Measurements from ENCODE around the gene ZFYVE1.

Gene ZFYVE1

DNA sequence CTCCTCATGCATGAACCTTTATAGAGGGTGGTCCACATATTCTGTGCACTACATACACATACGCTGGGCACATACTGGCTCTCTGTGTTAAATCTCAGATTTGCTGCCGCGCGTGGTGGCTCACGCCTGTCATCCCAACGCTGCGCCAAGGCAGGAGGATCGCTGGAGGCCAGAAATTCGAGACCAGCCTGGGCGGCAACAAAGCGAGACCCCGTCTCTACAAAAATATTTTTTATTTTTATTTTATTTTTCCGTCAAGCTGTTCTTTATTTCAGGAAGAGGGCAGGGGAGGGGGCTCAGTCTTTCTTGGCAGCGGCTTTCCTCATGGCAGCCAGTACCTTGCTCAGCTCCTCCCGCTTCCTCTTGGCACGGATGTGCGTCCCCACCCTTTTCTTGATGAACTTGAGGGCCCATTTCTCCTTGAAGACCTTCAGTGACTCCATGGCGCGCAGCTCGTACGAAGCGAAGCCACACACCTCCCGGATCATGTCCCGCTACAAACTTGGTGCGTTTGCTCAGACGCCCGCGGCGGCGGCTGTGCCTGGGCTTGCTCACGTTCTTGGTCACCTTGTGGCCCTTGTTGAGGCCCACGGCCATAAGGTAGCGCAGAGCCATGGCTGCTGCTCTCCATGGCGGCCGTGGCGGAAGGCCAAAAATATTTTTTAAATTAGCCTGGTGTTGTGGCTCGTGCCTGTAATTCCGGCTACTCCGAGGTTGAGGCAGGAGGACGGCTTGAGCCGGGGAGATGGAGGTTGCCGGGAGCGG lies 97.4 kb downstream of the ZFYVE1 start:
- Histone ChIP-seq H3K36me3 (ENCODE audit: insufficient read depth, low read length) (no peaks in the 10 kb centered on the region), H3K4me1 (ENCODE audit: insufficient read depth, low read length) (peaks cover 9% of the 10 kb centered on the region; the same call in 1 of the 2 replicates), H3K9ac (ENCODE audit: low read depth, low read length) (peak overlapping the region; percentile 37; the same call in 1 of the 2 replicates), H3K9me3 (ENCODE audit: control insufficient read depth, insufficient read depth, low read length) (no peaks in the 10 kb centered on the region)

DNA sequence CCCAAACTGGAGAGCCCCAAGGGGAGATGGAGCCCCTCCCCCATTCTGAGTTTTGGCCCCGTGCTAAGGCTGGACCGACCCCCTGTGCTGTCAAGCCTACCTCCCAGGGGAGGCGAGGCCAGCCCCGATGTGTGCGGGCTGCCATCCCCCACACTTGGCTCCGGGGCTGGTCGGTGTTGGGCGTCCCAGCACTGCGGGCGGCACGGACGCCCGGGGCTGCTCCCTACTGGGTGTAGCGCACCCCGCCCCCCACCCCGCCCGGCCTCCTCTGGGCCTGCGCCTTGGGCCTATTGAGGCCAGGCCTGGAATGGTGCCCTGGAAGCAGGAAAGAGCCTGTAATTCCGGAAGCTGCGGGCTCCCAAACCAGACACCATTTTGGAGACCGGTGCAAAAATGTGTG lies 98.0 kb downstream of the ZFYVE1 start:
- Histone ChIP-seq H3K9me3 (ENCODE audit: control insufficient read depth, insufficient read depth, low read length) (no peaks in the 10 kb centered on the region), H3K36me3 (ENCODE audit: insufficient read depth, low read length) (no peaks in the 10 kb centered on the region), H3K4me1 (ENCODE audit: insufficient read depth, low read length) (peaks cover 8% of the 10 kb centered on the region; the same call in 1 of the 2 replicates), H3K9ac (ENCODE audit: low read depth, low read length) (peak overlapping the region; percentile 37; the same call in 1 of the 2 replicates)

DNA sequence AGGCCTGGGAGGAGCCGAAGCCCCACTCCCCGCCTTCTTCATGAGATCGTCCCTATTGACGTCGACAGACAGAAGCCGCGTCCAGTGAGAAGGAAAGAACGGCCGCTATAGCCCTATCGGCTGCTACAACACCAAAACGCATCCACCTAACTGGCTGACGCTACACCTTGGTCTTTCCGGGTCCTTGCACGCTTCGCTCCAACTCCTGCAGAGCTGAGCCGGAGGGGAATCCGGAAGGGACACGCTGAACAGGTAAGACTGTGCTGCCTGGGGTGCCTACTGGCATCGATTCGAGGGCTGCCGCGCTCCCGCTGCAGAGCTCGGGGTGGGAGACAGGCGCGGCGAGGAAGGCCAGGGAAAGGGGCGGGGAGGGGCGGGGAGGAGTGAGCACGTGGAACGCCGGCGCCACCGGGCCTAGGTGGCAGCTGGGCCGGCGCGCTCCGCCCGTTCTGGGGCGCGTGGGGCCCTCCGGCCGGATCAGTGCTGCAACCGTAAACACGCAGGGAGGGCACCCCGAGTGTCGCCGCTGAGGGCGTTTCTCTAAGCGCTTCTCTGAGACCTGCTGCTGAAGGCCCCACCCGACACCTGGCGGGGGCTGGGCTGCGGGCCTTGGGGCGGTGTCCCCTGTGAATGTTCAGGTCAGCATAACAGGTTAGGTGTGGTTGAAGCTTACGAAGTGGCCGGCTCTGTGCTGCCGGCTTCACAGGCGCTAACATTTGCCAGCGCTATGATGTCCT lies 100.4 kb downstream of the ZFYVE1 start, which contains the start of gene DCAF4:
TSS of gene DCAF4 (plus strand) at position 173 of the 737 bp plus-strand sequence. CDS start 11,515 bp downstream, outside the sequence.
- Histone ChIP-seq H3K4me1 (ENCODE audit: insufficient read depth, low read length) (no peaks in the 10 kb centered on the region; the same call in 1 of the 2 replicates), H3K36me3 (ENCODE audit: insufficient read depth, low read length) (no peaks in the 10 kb centered on the region), H3K9me3 (ENCODE audit: control insufficient read depth, insufficient read depth, low read length) (no peaks in the 10 kb centered on the region), H3K9ac (ENCODE audit: low read depth, low read length) (peak within 1 kb of the TSS; percentile 98)

DNA sequence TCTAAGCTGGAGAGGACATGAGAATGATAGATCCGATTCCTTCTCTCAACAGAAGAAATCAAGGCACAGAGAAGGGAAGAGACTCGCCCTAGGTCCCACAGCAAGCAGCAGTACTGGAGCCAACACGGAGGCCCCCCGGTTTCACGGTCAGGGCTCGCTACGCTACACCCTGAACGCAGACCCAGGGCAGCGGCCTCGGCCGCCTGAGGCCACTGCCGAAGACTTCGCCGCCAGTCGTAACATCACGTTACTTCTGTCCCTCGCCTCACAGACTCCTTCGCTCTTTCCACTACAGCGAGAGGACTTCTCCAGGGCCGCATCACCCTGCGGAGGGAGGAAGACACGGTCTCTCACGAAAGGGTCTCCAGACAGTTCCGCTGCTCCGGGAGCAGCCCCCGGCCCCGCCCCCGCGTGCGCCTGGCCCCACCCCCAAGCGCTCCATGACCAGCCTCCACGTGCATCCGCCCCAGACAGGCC lies 101.1 kb downstream of the ZFYVE1 start:
- Histone ChIP-seq H3K9ac (ENCODE audit: low read depth, low read length) (peak overlapping the region; percentile 69; the same call in 1 of the 2 replicates), H3K9me3 (ENCODE audit: control insufficient read depth, insufficient read depth, low read length) (no peaks in the 10 kb centered on the region), H3K36me3 (ENCODE audit: insufficient read depth, low read length) (no peaks in the 10 kb centered on the region), H3K4me1 (ENCODE audit: insufficient read depth, low read length) (no peaks in the 10 kb centered on the region; the same call in 1 of the 2 replicates)

DNA sequence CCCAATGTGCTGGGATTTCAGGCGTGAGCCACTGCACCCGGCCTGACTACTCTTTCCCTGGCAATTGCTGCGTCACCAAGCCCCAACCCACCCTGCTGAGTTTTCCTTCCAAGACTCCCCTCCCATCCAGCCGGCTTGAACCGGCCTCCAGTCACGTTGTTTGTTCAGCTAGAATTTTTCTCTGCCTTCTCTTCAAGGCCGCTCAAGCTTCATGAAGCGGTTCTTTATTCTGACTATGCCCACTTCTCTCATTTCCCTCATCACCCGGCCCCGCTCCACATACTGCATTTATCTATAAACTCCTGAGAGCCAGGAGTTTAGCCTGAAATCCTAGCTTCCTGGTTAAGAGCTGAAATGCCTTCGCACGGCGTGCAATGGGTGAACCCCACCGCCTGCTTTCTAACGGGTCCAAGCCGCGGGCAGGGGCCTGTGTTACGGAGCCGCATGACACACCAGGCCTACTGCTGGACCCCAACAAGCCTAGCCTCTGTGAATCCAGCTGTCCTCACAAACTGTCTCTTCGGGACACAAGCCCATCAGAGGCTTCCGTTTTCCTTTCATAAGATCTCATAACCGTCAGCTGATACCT lies 101.6 kb downstream of the ZFYVE1 start:
- no peaks in the 10 kb centered on the region; the same call in 1 of the 2 replicates for H3K4me1 ChIP-seq (ENCODE audit: insufficient read depth, low read length)
- no peaks in the 10 kb centered on the region for H3K9me3 ChIP-seq (ENCODE audit: control insufficient read depth, insufficient read depth, low read length)
- peak overlapping the region; percentile 69; the same call in 1 of the 2 replicates for H3K9ac ChIP-seq (ENCODE audit: low read depth, low read length)
- H3K36me3 ChIP-seq (ENCODE audit: insufficient read depth, low read length), result no peaks in the 10 kb centered on the region

DNA sequence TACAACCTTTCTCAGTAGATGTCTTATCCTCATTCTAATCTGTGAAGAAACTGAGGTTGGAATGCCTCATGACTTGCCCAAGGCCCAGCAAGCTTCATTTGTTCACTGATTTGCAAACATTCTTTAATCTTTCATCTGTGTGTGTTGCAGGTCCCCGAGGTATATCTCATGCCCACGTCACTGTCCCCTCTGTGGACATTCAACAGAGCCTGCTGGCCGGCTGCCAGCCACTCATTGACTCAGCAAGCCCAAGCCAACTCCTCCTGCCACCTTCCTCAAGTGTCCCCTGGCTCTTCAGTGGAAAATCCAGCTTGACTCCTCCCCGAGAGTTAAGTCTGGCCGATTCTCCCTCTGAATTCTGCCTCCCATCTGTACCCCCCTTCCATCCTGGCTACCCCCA lies 102.6 kb downstream of the ZFYVE1 start:
- no peak overlapping the region for H3K9ac ChIP-seq (ENCODE audit: low read depth, low read length)
- no peaks in the 10 kb centered on the region for H3K9me3 ChIP-seq (ENCODE audit: control insufficient read depth, insufficient read depth, low read length)
- H3K4me1 ChIP-seq (ENCODE audit: insufficient read depth, low read length), result no peaks in the 10 kb centered on the region; the same call in 1 of the 2 replicates
- H3K36me3 ChIP-seq (ENCODE audit: insufficient read depth, low read length), result no peaks in the 10 kb centered on the region

DNA sequence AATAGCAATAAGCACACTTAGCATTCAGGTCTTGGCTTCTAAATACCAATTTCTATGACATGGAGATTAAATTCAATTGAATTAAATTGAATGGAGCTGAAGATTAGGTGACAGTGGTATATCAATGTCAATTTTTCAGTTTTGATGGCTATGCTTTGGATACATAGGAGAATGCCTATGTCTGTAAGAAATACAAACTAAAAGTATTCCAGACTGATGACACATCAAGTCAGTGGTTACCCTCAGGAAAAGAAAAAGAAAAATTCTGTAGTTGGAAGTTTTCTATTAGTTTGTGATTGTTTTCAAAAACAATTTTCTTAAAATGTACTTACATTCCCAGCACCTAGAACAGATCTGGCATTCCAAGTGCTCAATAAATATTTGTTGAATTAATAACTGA lies 105.5 kb downstream of the ZFYVE1 start:
- Histone ChIP-seq H3K4me1 (ENCODE audit: insufficient read depth, low read length) (no peaks in the 10 kb centered on the region; the same call in 1 of the 2 replicates), H3K9ac (ENCODE audit: low read depth, low read length) (no peak overlapping the region), H3K36me3 (ENCODE audit: insufficient read depth, low read length) (no peaks in the 10 kb centered on the region), H3K9me3 (ENCODE audit: control insufficient read depth, insufficient read depth, low read length) (no peaks in the 10 kb centered on the region)

DNA sequence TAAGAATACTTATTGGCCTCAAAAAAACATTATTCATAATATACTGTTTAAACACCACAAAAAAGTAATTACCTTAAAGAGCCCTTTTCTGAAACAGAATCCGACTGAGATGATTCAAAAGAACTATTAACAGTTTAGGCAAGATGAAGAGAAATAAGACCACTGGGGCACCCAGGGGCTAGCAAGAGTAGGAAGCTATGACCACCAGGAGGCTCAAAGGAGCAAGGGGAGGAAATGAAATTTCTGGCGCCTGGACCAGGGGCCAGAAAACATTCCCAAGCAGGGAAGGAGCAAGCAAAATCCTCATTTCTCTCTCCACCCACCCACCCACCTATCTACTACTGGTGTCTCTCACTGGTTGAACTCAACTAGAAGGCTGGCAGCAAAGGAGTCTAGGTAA lies 106.9 kb downstream of the ZFYVE1 start:
- H3K4me1 ChIP-seq (ENCODE audit: insufficient read depth, low read length), result no peaks in the 10 kb centered on the region
- H3K36me3 ChIP-seq (ENCODE audit: insufficient read depth, low read length), result no peaks in the 10 kb centered on the region
- H3K9me3 ChIP-seq (ENCODE audit: control insufficient read depth, insufficient read depth, low read length), result no peaks in the 10 kb centered on the region
- H3K9ac ChIP-seq (ENCODE audit: low read depth, low read length), result no peak overlapping the region
